Ascending aorta (tissue), 2 donors: ENCODE measurements around the gene GPR17. TPM values are rescaled to one million over a fixed set of nuclear protein-coding genes. Genes with fewer than 3 reads are reported as not detected.

Source experiments
- DNase-seq, 2 donors: peaks; one replicate each; pipeline ENCODE4 v3.0.0-alpha.2; 2019; ENCODE audit warnings: low spot score in 2 of 2
- H3K27ac ChIP-seq, 2 donors: fragments of 200-600 bp; sonication (generic); one replicate each; pipeline ENCODE4 v1.5.1; 2016 to 2017; ENCODE audit warnings: mild to moderate bottlenecking in 1 of 2
- H3K27me3 ChIP-seq: fragments of 200-600 bp; sonication (generic); one replicate; pipeline ENCODE4 v1.5.1; 2017
- H3K36me3 ChIP-seq, 2 donors: fragments of 200-600 bp; sonication (generic); one replicate each; pipeline ENCODE4 v1.5.1; 2016
- H3K4me1 ChIP-seq, 2 donors: fragments of 200-600 bp; sonication (generic); one replicate each; pipeline ENCODE4 v1.5.1; 2016 to 2017; ENCODE audit warnings: mild to moderate bottlenecking in 1 of 2
- H3K4me3 ChIP-seq, 2 donors: fragments of 200-600 bp; sonication (generic); one replicate each; pipeline ENCODE4 v1.5.1; 2016 to 2017; ENCODE audit warnings: mild to moderate bottlenecking in 1 of 2
- H3K9me3 ChIP-seq, 2 donors: fragments of 200-600 bp; sonication (generic); one replicate each; pipeline ENCODE4 v1.5.1; 2016
- intact Hi-C: fragments of 100-400 bp; cut with DNase I; formaldehyde crosslinking; loops from one replicate; pipeline ENCODE4 v1.15.1; 2023
- total RNA-seq: library from RNA; depleted of rRNA; stranded (reverse); fragments of >200 nt; gene quantifications from one replicate; pipeline ENCODE4 v1.1.0, GENCODE V29; 2016
- TF ChIP-seq, protein P1 (sequence below), 3 experiments: fragments of 200-600 bp in 2 of 3; fragments of 450-650 bp in 1 of 3; sonication (generic) in 2 of 3; IDR thresholded peaks; one replicate each; pipeline ENCODE4 v1.5.1; 2016 to 2019; ENCODE audit warnings: antibody characterized with exemption in 3 of 3, mild to moderate bottlenecking in 1 of 3, moderate library complexity in 1 of 3

GPR17 gene
- total RNA-seq, 1 donor from 2014 or later: not detected

DNA sequence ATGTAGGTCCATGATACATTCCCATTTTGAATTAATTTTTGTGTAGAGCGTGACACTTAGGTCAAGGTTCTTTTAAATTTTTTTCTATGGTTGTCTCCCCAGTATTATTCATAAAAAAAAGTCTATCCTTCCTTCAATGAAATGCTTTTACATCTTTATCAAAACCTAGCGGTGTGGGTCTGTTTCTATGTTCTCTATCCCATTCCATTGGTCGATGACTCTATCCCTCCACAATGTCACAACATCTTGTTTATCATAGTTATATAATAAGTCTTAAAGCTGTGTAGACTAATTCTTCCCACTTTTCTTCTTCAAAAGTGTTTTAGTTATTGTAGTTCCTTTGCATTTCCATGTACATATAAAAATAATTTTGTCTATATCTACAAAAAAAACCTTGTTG is 47.2 kb upstream of the GPR17 start:
- Histone ChIP-seq H3K4me3 (no peak overlapping the region), H3K36me3 (no peaks in the 10 kb centered on the region), H3K9me3 (no peaks in the 10 kb centered on the region), H3K27me3 (no peaks in the 10 kb centered on the region), H3K4me1 (no peaks in the 10 kb centered on the region), H3K27ac (no peak overlapping the region)
- intact Hi-C loops: no loop called here
- no peak for DNase-seq
- TF ChIP-seq, protein P1, sequence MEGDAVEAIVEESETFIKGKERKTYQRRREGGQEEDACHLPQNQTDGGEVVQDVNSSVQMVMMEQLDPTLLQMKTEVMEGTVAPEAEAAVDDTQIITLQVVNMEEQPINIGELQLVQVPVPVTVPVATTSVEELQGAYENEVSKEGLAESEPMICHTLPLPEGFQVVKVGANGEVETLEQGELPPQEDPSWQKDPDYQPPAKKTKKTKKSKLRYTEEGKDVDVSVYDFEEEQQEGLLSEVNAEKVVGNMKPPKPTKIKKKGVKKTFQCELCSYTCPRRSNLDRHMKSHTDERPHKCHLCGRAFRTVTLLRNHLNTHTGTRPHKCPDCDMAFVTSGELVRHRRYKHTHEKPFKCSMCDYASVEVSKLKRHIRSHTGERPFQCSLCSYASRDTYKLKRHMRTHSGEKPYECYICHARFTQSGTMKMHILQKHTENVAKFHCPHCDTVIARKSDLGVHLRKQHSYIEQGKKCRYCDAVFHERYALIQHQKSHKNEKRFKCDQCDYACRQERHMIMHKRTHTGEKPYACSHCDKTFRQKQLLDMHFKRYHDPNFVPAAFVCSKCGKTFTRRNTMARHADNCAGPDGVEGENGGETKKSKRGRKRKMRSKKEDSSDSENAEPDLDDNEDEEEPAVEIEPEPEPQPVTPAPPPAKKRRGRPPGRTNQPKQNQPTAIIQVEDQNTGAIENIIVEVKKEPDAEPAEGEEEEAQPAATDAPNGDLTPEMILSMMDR (IDR thresholded peaks at IDR 0.05): no peak

DNA sequence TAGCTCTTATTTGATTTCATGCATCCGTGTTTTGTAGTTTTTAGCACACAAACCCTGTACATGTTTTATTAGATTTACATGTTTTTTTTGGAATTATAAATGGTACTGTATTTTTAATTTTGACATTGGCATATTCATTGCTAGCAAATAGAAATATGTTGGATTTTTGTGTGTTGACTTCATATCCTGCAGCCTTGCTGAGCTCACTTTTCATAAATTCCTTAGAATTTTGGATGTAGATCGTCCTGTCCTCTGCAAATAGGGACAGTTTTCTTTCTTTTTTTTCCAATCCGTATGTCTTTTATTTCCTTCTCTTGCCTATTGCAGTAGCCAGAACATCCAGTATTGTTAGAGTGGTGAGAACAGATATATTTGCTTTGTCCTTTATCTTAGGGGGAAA is 46.7 kb upstream of the GPR17 start:
- intact Hi-C loops: no loop called here
- DNase-seq: no peak
- TF ChIP-seq, protein P1 (IDR thresholded peaks at IDR 0.05): no peak
- Histone ChIP-seq H3K27me3 (no peaks in the 10 kb centered on the region), H3K27ac (no peak overlapping the region), H3K4me3 (no peak overlapping the region), H3K36me3 (no peaks in the 10 kb centered on the region), H3K4me1 (no peaks in the 10 kb centered on the region), H3K9me3 (no peaks in the 10 kb centered on the region)

DNA sequence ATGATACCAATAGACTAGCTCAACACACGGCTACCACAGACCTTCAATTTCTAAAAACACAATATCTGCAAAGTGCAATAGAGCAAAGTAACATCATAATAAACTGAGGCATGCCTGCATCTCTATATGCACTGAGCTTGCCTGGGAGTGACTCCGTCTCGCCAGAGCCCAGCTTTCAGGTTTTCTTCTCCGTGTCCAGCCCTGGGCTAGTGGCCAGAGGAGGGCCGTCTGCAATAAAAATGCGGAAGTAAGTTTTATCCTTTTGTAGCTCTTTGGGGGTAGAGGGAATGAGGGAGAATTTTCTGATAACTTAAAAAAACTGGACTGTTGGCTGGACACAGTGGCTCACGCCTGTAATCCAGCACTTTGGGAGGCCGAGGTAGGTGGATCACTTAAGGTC is 41.0 kb upstream of the GPR17 start:
- intact Hi-C loops: no loop called here

DNA sequence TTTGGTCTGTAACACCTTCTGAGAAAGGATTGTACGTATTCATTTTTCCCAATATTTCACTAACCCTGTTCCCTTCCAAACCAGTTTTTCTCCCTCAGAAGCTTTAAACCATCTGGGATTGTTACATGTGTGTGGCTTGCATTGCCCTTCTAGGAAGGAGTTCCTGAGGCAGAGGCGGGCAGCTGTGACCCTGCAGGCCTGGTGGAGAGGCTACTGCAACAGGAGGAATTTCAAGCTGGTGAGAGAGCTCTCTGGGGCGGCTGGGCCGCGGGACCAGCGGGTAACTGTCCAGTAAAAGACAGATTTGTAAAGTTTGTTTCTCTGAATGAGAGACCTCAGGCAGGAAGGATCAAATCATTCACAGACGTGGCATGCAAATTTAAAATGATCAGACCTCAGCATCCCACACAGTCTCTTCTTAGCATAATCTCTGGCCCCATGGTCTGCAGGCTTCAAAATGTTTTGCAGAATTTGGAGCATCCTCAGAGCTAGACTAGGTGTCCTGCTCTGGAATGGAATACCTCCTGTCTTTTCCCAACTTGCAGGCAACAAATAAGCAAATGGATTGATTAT is 40.2 kb upstream of the GPR17 start:
- intact Hi-C loops: no loop called here
- DNase-seq: peak in 1 of 2 donors; percentile 30

More for the DNA sequence above, 41.0 kb upstream of the GPR17 start:
- no peaks in the 10 kb centered on the region for H3K9me3 ChIP-seq
- no peak overlapping the region for H3K27ac ChIP-seq
- peak in 1 of 2 donors; percentile 16 for DNase-seq
- H3K4me3 ChIP-seq: no peak overlapping the region
- H3K36me3 ChIP-seq: no peaks in the 10 kb centered on the region
- H3K4me1 ChIP-seq: no peaks in the 10 kb centered on the region
- H3K27me3 ChIP-seq: no peaks in the 10 kb centered on the region
- TF ChIP-seq, protein P1 (IDR thresholded peaks at IDR 0.05): no peak

GRCh38 chr2:127606625-127607398 is 39.1 kb upstream of the GPR17 start:
- intact Hi-C loops: no loop called here
- Histone ChIP-seq H3K27ac (no peak overlapping the region), H3K36me3 (no peaks in the 10 kb centered on the region), H3K9me3 (no peaks in the 10 kb centered on the region), H3K4me1 (no peaks in the 10 kb centered on the region), H3K27me3 (no peaks in the 10 kb centered on the region), H3K4me3 (no peak overlapping the region)
- TF ChIP-seq, protein P1 (IDR thresholded peaks at IDR 0.05): no peak
- peak in 1 of 2 donors; percentile 25 for DNase-seq

More for the DNA sequence above, 40.2 kb upstream of the GPR17 start:
- Histone ChIP-seq H3K4me1 (no peaks in the 10 kb centered on the region), H3K27me3 (no peaks in the 10 kb centered on the region), H3K27ac (no peak overlapping the region), H3K36me3 (no peaks in the 10 kb centered on the region), H3K9me3 (no peaks in the 10 kb centered on the region), H3K4me3 (no peak overlapping the region)
- TF ChIP-seq, protein P1 (IDR thresholded peaks at IDR 0.05): no peak
